Skeletal muscle tissue (tissue), 4 donors: ENCODE data around the gene ZNF484. TPM values are rescaled to one million over a fixed set of nuclear protein-coding genes. Genes with fewer than 3 reads are reported as not detected.
"Not testable (repeated sequence)": the region's sequence is repeated elsewhere in the genome, so short reads cannot be mapped to it uniquely, and the experiment has no call there.

Experiments
- H3K27ac ChIP-seq: one replicate; pipeline ENCODE4 v1.7.0; 2013; ENCODE audit warnings: mild to moderate bottlenecking, low read depth, low read length, inconsistent platforms
- H3K27me3 ChIP-seq, 3 donors: one replicate each; pipeline ENCODE4 v1.7.0; 2013; ENCODE audit warnings: low read length in 3 of 3; ENCODE audit not compliant: control insufficient read depth in 3 of 3, insufficient read depth in 3 of 3
- H3K36me3 ChIP-seq, 3 donors: one replicate each; pipeline ENCODE4 v1.7.0; 2013; ENCODE audit warnings: low read length in 3 of 3; ENCODE audit not compliant: control insufficient read depth in 3 of 3, insufficient read depth in 3 of 3
- H3K4me1 ChIP-seq, 3 donors: one replicate each; pipeline ENCODE4 v1.7.0; 2013; ENCODE audit warnings: low read length in 3 of 3, mild to moderate bottlenecking in 3 of 3; ENCODE audit not compliant: control insufficient read depth in 3 of 3, insufficient read depth in 3 of 3
- H3K4me3 ChIP-seq, 3 donors: one replicate each; pipeline ENCODE4 v1.7.0; 2013; ENCODE audit warnings: low read length in 3 of 3
- H3K9ac ChIP-seq, 3 donors: one replicate each; pipeline ENCODE4 v1.7.0; 2013; ENCODE audit warnings: low read length in 3 of 3, mild to moderate bottlenecking in 3 of 3, moderate library complexity in 2 of 3, low read depth in 1 of 3
- H3K9me3 ChIP-seq, 3 donors: one replicate each; pipeline ENCODE4 v1.7.0; 2013; ENCODE audit warnings: low read length in 3 of 3; ENCODE audit not compliant: control insufficient read depth in 3 of 3
- total RNA-seq: library from RNA; depleted of rRNA; stranded (reverse); fragments of >200 nt; gene quantifications from one replicate; pipeline ENCODE4 v1.2.3, GENCODE V29; 2014
- donor health status: Osteomylitis.

ZNF484 gene
- total RNA-seq, 1 donor from 2014 or later, result 13.6 TPM

- Histone ChIP-seq H3K9me3 (no peaks in the 10 kb centered on the region), H3K4me3 (no peak overlapping the region)
Observed at GRCh38 chr9:92820964-92821363, 56.9 kb downstream of the ZNF484 start.

GRCh38 chr9:92819898-92820297, 57.9 kb downstream of the ZNF484 start:
- H3K9me3 ChIP-seq, H3K27ac ChIP-seq, H3K27me3 ChIP-seq, H3K4me1 ChIP-seq, H3K9ac ChIP-seq, H3K4me3 ChIP-seq, H3K36me3 ChIP-seq: not testable (repeated sequence)

More at GRCh38 chr9:92820964-92821363, 56.9 kb downstream of the ZNF484 start:
- no peaks in the 10 kb centered on the region for H3K4me1 ChIP-seq
- H3K36me3 ChIP-seq, result no peaks in the 10 kb centered on the region
- H3K9ac ChIP-seq, result no peak overlapping the region
- H3K27ac ChIP-seq, result no peak overlapping the region
- peaks cover 3 to 6% (median 3%) of the 10 kb centered on the region in 3 donors for H3K27me3 ChIP-seq

GRCh38 chr9:92809629-92810326, 68.1 kb downstream of the ZNF484 start:
- not testable (repeated sequence) for H3K4me3 ChIP-seq, H3K9ac ChIP-seq, H3K9me3 ChIP-seq, H3K36me3 ChIP-seq, H3K27ac ChIP-seq
- Histone ChIP-seq H3K27me3 (peaks cover 65 to 77% (median 73%) of the 10 kb centered on the region in 3 donors), H3K4me1 (peaks cover 18 to 27% (median 20%) of the 10 kb centered on the region in 3 donors)

- H3K36me3 ChIP-seq, result no peaks in the 10 kb centered on the region
- H3K4me1 ChIP-seq, result peaks cover 18 to 27% (median 20%) of the 10 kb centered on the region in 3 donors
- H3K9ac ChIP-seq, result peak overlapping the region in 1 of 3 donors; percentile 40
- H3K27ac ChIP-seq, result no peak overlapping the region
- peak overlapping the region in 2 of 3 donors; percentile 54 to 60 for H3K4me3 ChIP-seq
- H3K9me3 ChIP-seq, result no peaks in the 10 kb centered on the region
- peaks cover 73 to 82% (median 82%) of the 10 kb centered on the region in 3 donors for H3K27me3 ChIP-seq
Observed at GRCh38 chr9:92808726-92809451, 68.9 kb downstream of the ZNF484 start.

GRCh38 chr9:92807757-92808725, 69.8 kb downstream of the ZNF484 start:
- Histone ChIP-seq H3K27ac (no peak overlapping the region), H3K9me3 (no peaks in the 10 kb centered on the region), H3K4me3 (peak overlapping the region in 1 of 3 donors; percentile 22), H3K36me3 (no peaks in the 10 kb centered on the region), H3K27me3 (peaks cover 74 to 83% (median 83%) of the 10 kb centered on the region in 3 donors), H3K4me1 (peaks cover 18 to 27% (median 20%) of the 10 kb centered on the region in 3 donors), H3K9ac (no peak overlapping the region)

- H3K36me3 ChIP-seq, result no peaks in the 10 kb centered on the region
- no peak overlapping the region for H3K27ac ChIP-seq
- peaks cover 18 to 27% (median 20%) of the 10 kb centered on the region in 3 donors for H3K4me1 ChIP-seq
- peaks cover 71 to 76% (median 75%) of the 10 kb centered on the region in 3 donors for H3K27me3 ChIP-seq
- peak overlapping the region in 1 of 3 donors; percentile 22 for H3K4me3 ChIP-seq
- no peak overlapping the region for H3K9ac ChIP-seq
- H3K9me3 ChIP-seq, result no peaks in the 10 kb centered on the region
Observed at GRCh38 chr9:92807031-92807756, 70.6 kb downstream of the ZNF484 start.

- Histone ChIP-seq H3K9ac (no peak overlapping the region), H3K4me3 (no peak overlapping the region), H3K4me1 (peaks cover 18 to 26% (median 19%) of the 10 kb centered on the region in 3 donors), H3K27me3 (peaks cover 60 to 68% (median 63%) of the 10 kb centered on the region in 3 donors), H3K9me3 (no peaks in the 10 kb centered on the region), H3K36me3 (no peaks in the 10 kb centered on the region), H3K27ac (no peak overlapping the region)
Observed at GRCh38 chr9:92804727-92805126, 73.1 kb downstream of the ZNF484 start.

GRCh38 chr9:92798358-92798757, 79.5 kb downstream of the ZNF484 start:
- H3K4me1 ChIP-seq, result no peaks in the 10 kb centered on the region
- peaks cover 18 to 39% (median 26%) of the 10 kb centered on the region in 3 donors for H3K27me3 ChIP-seq
- H3K4me3 ChIP-seq, result no peak overlapping the region
- H3K27ac ChIP-seq, result no peak overlapping the region
- no peaks in the 10 kb centered on the region for H3K9me3 ChIP-seq
- no peaks in the 10 kb centered on the region for H3K36me3 ChIP-seq
- no peak overlapping the region for H3K9ac ChIP-seq

GRCh38 chr9:92796337-92796804, 81.5 kb downstream of the ZNF484 start:
- not testable (repeated sequence) for H3K9me3 ChIP-seq, H3K4me1 ChIP-seq, H3K4me3 ChIP-seq, H3K27ac ChIP-seq, H3K9ac ChIP-seq, H3K36me3 ChIP-seq
- H3K27me3 ChIP-seq, result peaks cover 17 to 36% (median 25%) of the 10 kb centered on the region in 3 donors
